A673 (cell line): ENCODE measurements around the gene TMPRSS13. TPM values are rescaled to one million over a fixed set of nuclear protein-coding genes. Genes with fewer than 3 reads are reported as not detected.

ENCODE experiments used
- BruUV-seq: library from RNA; stranded (reverse); fragments of 400-500 nt; replicated peaks from 2 replicates; lab custom pipeline; 2021; lab: Mats Ljungman, UMichigan
- CTCF ChIA-PET: fragments of 300-600 bp; sonication (Branson Sonifier 250); formaldehyde crosslinking; loops from one replicate; lab custom pipeline; 2022; ENCODE audit warnings: antibody characterized with exemption; lab: Charles Lee
- POLR2A ChIA-PET: fragments of 300-600 bp; sonication (Branson Sonifier 250); formaldehyde crosslinking; loops from one replicate; lab custom pipeline; 2022; ENCODE audit warnings: antibody characterized with exemption; ENCODE audit not compliant: low non-redundant PET; lab: Charles Lee
- DNase-seq: peaks from one replicate; pipeline ENCODE4 v3.0.0-alpha.2; 2015; ENCODE audit warnings: low spot score
- H3K27ac ChIP-seq: fragments of 200-600 bp; sonication (generic); 2 replicates; pipeline ENCODE4 v1.5.1; 2016; ENCODE audit warnings: mixed run types, low read depth, mild to moderate bottlenecking, mixed read lengths, antibody characterized with exemption, low read length; ENCODE audit not compliant: poor library complexity, severe bottlenecking
- H3K27me3 ChIP-seq: fragments of 200-600 bp; sonication (generic); replicated peaks from 2 replicates; pipeline ENCODE4 v1.6.1; 2017; ENCODE audit warnings: mixed run types, low read depth, mild to moderate bottlenecking, mixed read lengths, antibody characterized with exemption, low read length; ENCODE audit not compliant: insufficient read depth, poor library complexity
- H3K36me3 ChIP-seq: fragments of 200-600 bp; sonication (generic); 2 replicates; pipeline ENCODE4 v1.6.1; 2016; ENCODE audit warnings: mixed run types, mild to moderate bottlenecking, mixed read lengths, antibody characterized with exemption, low read length; ENCODE audit not compliant: insufficient read depth, poor library complexity, severe bottlenecking
- H3K4me1 ChIP-seq: fragments of 200-600 bp; sonication (generic); 2 replicates; pipeline ENCODE4 v1.6.1; 2017; ENCODE audit warnings: mixed run types, mild to moderate bottlenecking, mixed read lengths, antibody characterized with exemption, low read length; ENCODE audit not compliant: insufficient read depth, poor library complexity, severe bottlenecking
- H3K4me3 ChIP-seq: fragments of 200-600 bp; sonication (generic); 2 replicates; pipeline ENCODE4 v1.5.1; 2016; ENCODE audit warnings: low read depth, mixed run types, mild to moderate bottlenecking, mixed read lengths, low read length; ENCODE audit not compliant: poor library complexity, severe bottlenecking
- H3K9me3 ChIP-seq: fragments of 200-600 bp; sonication (generic); 2 replicates; pipeline ENCODE4 v1.6.1; 2016; ENCODE audit warnings: mixed run types, low read depth, mild to moderate bottlenecking, mixed read lengths, antibody characterized with exemption, low read length; ENCODE audit not compliant: poor library complexity, severe bottlenecking
- EZH2 ChIP-seq: fragments of 200-600 bp; sonication (generic); IDR thresholded peaks from 2 replicates; pipeline ENCODE4 v1.6.1; 2017; ENCODE audit warnings: borderline replicate concordance, low read depth, mild to moderate bottlenecking, mixed read lengths, antibody characterized with exemption, low read length; ENCODE audit not compliant: poor library complexity, severe bottlenecking
- intact Hi-C: fragments of 100-400 bp; cut with micrococcal nuclease; formaldehyde crosslinking; loops from one replicate; pipeline ENCODE4 v1.10.0; 2022; ENCODE audit not compliant: unreplicated experiment
- total RNA-seq: library from RNA; stranded (reverse); gene quantifications from 2 replicates; pipeline ENCODE4 v1.2.3, GENCODE V29; 2021
- TF ChIP-seq, protein P1 (sequence below): fragments of 300-800, 200-600 bp; sonication (generic); conservative IDR thresholded peaks from 2 replicates; pipeline ENCODE4 v1.5.1; 2017; ENCODE audit warnings: low read depth, mild to moderate bottlenecking, antibody characterized with exemption, low read length, moderate library complexity, mixed read lengths

The TMPRSS13 gene
- total RNA-seq, 1 experiment from 2014 or later: not detected

- CTCF ChIA-PET: no interaction called here
- DNase-seq: no peak
- no peaks in the 10 kb centered on the region for H3K36me3 ChIP-seq
- H3K4me3 ChIP-seq: peak overlapping the region; percentile 68
- intact Hi-C loops: no loop called here
- H3K27me3 ChIP-seq: peaks cover 19% of the 10 kb centered on the region
- BruUV-seq: no TSS peak
- H3K4me1 ChIP-seq: peaks cover 11% of the 10 kb centered on the region
- no peaks in the 10 kb centered on the region for H3K9me3 ChIP-seq
- TF ChIP-seq EZH2: no peak
- TF ChIP-seq, protein P1, sequence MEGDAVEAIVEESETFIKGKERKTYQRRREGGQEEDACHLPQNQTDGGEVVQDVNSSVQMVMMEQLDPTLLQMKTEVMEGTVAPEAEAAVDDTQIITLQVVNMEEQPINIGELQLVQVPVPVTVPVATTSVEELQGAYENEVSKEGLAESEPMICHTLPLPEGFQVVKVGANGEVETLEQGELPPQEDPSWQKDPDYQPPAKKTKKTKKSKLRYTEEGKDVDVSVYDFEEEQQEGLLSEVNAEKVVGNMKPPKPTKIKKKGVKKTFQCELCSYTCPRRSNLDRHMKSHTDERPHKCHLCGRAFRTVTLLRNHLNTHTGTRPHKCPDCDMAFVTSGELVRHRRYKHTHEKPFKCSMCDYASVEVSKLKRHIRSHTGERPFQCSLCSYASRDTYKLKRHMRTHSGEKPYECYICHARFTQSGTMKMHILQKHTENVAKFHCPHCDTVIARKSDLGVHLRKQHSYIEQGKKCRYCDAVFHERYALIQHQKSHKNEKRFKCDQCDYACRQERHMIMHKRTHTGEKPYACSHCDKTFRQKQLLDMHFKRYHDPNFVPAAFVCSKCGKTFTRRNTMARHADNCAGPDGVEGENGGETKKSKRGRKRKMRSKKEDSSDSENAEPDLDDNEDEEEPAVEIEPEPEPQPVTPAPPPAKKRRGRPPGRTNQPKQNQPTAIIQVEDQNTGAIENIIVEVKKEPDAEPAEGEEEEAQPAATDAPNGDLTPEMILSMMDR: no peak
- no peak overlapping the region for H3K27ac ChIP-seq
- POLR2A ChIA-PET: no interaction called here
These were observed 53.7 kb downstream of the TMPRSS13 start for GRCh38 chr11:117875382-117876058.

- Histone ChIP-seq H3K9me3 (no peaks in the 10 kb centered on the region), H3K27me3 (peaks cover 18% of the 10 kb centered on the region), H3K4me3 (no peak overlapping the region), H3K27ac (no peak overlapping the region), H3K36me3 (no peaks in the 10 kb centered on the region), H3K4me1 (peaks cover 11% of the 10 kb centered on the region)
- BruUV-seq: no TSS peak
- TF ChIP-seq, protein P1: no peak
- TF ChIP-seq EZH2: no peak
- POLR2A ChIA-PET: no interaction called here
- CTCF ChIA-PET: no interaction called here
- no peak for DNase-seq
- intact Hi-C loops: no loop called here
These were observed 54.3 kb downstream of the TMPRSS13 start for GRCh38 chr11:117874910-117875381.

DNA sequence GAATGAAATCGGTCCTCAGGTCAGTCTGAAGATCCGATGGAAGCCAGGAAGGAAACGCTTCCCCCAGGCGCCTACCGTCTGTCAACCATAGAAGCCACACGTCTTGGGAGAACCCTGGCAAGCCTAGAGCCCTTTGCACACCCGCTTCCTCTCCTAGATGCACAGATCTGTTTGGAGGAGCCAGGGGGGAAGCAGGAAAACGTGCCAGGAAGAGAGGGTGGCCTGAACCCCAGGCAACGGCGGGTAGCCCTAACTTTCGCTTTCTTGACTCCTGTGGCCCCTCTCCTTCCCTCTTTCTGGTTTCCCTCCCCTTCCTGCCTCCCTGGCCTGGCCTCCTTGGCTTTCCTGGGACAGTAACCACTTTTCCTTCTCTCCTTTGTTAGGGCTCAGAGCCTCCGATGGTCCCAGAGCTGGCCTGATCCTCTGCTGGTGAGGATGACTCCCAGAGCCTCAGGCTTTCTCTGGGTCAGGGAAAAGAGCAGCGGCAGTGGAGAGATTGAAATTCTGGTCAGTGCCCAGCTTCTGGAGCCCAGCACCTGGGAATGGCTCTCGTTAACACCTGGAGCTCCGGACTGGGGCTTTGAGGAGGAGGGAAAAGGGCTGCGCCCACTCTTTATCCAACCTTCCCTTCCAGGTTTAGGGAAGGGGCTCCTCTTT is 54.8 kb downstream of the TMPRSS13 start:
- CTCF ChIA-PET: no interaction called here
- no peaks in the 10 kb centered on the region for H3K36me3 ChIP-seq
- intact Hi-C loops: no loop called here
- TF ChIP-seq EZH2: no peak
- TF ChIP-seq, protein P1: no peak
- H3K27me3 ChIP-seq: peaks cover 14% of the 10 kb centered on the region
- H3K9me3 ChIP-seq: no peaks in the 10 kb centered on the region
- DNase-seq: no peak
- no peak overlapping the region for H3K27ac ChIP-seq
- no TSS peak for BruUV-seq
- POLR2A ChIA-PET: no interaction called here
- no peak overlapping the region for H3K4me3 ChIP-seq
- H3K4me1 ChIP-seq: peaks cover 11% of the 10 kb centered on the region
